SK-N-MC (cell line): ENCODE measurements around the gene PSEN1.

Source experiments
- EZH2 ChIP-seq: fragments of 200-600 bp; sonication (generic); IDR thresholded peaks from one replicate; pipeline ENCODE4 v1.6.1; 2017; ENCODE audit warnings: antibody characterized with exemption
- FOXP2 ChIP-seq: optimal IDR thresholded peaks from 2 replicates; pipeline ENCODE3; 2011; ENCODE audit warnings: mild to moderate bottlenecking, moderate library complexity; ENCODE audit not compliant: insufficient read depth; ENCODE audit errors: extremely low read length, control extremely low read depth
- POLR2AphosphoS5 ChIP-seq: IDR thresholded peaks from 2 replicates; pipeline ENCODE4 v1.6.1; 2012; ENCODE audit warnings: mild to moderate bottlenecking, low read depth, low read length, borderline replicate concordance

GRCh38 chr14:73236157-73236556 is 99.8 kb downstream of the PSEN1 start:
- TF ChIP-seq EZH2 (no peak), POLR2AphosphoS5 (no peak), FOXP2 (no peak)
